HG03045 (cell line): ENCODE data around the gene PIM2.
"Not testable (repeated sequence)": the region's sequence is repeated elsewhere in the genome, so short reads cannot be mapped to it uniquely, and the experiment has no call there.

Source experiments
- ATAC-seq: cut with Tn5 transposase; IDR thresholded peaks from one replicate; pipeline ENCODE4 v1.9.1; 2021; ENCODE audit warnings: mild to moderate bottlenecking, moderate library complexity; ENCODE audit not compliant: unreplicated experiment

The PIM2 gene

DNA sequence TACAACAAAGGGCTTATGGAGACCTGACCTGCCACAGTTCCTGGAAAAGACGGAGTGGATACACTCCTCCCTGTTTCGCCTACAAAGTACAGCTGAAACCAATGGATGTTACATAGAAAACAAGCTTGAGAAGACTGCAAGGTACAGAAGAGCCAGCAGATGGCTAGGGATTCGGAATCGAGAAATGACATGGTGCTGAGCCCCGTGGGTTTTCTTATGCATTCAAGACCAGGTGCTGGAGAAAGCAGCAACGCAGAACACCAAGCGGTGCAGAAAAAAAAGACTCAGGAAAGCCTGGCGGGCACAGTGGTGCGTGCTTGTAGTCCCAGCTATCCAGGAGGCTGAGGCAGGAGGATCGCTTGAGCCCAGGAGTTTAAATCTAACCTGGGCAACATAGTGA lies 35.1 kb downstream of the PIM2 start:
- no peak for ATAC-seq

DNA sequence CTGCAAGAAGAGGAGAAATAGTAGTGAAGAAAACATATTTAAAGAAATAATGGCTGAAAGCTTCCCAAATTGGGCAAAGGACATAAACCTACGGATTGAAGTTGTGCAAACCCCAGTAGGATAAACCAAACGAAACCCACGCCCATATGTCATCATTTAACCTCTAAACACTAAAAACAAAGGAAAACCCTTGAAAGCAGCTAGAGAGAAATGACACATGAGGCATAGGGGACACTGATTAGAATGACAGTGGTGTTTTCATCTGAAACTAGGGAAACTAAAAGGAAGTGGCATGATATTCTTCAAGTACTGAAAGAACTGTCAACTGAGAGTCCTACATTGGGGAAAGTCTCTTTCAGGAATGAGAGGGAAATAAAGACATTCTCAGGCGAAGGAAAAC lies 41.9 kb downstream of the PIM2 start:
- ATAC-seq: not testable (repeated sequence)

DNA sequence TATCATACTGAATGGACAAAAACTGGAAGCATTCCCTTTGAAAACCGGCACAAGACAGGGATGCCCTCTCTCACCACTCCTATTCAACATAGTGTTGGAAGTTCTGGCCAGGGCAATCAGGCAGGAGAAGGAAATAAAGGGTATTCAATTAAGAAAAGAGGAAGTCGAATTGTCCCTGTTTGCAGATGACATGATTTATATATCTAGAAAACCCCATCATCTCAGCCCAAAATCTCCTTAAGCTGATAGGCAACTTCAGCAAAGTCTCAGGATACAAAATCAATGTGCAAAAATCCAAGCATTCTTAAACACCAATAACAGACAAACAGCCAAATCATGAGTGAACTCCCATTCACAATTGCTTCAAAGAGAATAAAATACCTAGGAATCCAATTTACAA lies 46.8 kb downstream of the PIM2 start:
- ATAC-seq: not testable (repeated sequence)

DNA sequence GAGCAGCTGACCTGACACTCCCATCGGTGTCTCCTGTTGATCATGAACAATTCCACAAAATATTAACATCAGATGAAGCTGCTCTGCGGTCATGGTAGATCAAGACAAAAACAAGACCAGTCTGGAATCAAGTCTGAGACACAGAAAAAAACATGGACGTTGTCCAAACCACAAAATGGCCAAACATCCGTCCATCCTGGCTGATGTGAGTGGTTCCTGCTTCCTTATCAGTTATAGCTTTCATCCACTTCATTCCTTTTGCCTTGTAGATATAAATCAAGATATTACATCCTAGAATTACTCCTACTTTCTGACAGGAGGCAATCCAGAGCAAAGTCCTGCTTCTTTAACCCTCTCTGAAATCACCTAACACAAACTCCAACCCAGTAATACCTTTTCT lies 54.6 kb downstream of the PIM2 start:
- ATAC-seq: no peak
